Caco-2 (cell line): ENCODE measurements around the gene ACTG2. TPM values are rescaled to one million over a fixed set of nuclear protein-coding genes. Genes with fewer than 3 reads are reported as not detected.

Experiments used
- BruUV-seq: library from RNA; stranded (reverse); fragments of 400-500 nt; replicated peaks from 2 replicates; lab custom pipeline; 2021; lab: Mats Ljungman, UMichigan
- CTCF ChIA-PET: fragments of 300-600 bp; sonication (Branson Sonifier 250); formaldehyde crosslinking; loops from one replicate; lab custom pipeline; 2022; ENCODE audit warnings: antibody characterized with exemption; lab: Charles Lee
- POLR2A ChIA-PET: fragments of 300-600 bp; sonication (Branson Sonifier 250); formaldehyde crosslinking; loops from one replicate; lab custom pipeline; 2022; ENCODE audit warnings: antibody characterized with exemption; lab: Charles Lee
- DNase-seq, 2 experiments: peaks; one replicate each; pipeline versions ENCODE4 v3.0.0 to v3.0.0-alpha.2; 2020 to 2022
- H3K27me3 ChIP-seq: replicated peaks from 2 replicates; pipeline ENCODE4 v1.6.0; 2011; ENCODE audit warnings: low read length; ENCODE audit not compliant: control insufficient read depth, insufficient read depth
- H3K36me3 ChIP-seq: 2 replicates; pipeline ENCODE4 v1.5.1; 2011; ENCODE audit warnings: low read length; ENCODE audit not compliant: control insufficient read depth, insufficient read depth
- H3K4me1 ChIP-seq: fragments of 250-450 bp; sonication (Bioruptor Pico); 2 replicates; pipeline ENCODE4 v1.5.1; 2020; ENCODE audit warnings: mild to moderate bottlenecking
- H3K4me3 ChIP-seq: 2 replicates; pipeline ENCODE4 v1.5.1; 2011; ENCODE audit warnings: low read depth, mild to moderate bottlenecking, control low read depth, low read length
- H3K9me3 ChIP-seq: fragments of 250-450 bp; sonication (Bioruptor Pico); 2 replicates; pipeline ENCODE4 v1.5.1; 2020; ENCODE audit warnings: mild to moderate bottlenecking, moderate library complexity
- H3K27ac Mint-ChIP-seq: one replicate; pipeline ENCODE4 v1.8.0; 2022; ENCODE audit warnings: mixed read lengths; ENCODE audit not compliant: unreplicated experiment
- H3K27me3 Mint-ChIP-seq: one replicate; pipeline ENCODE4 v1.8.0; 2022; ENCODE audit warnings: mixed read lengths; ENCODE audit not compliant: insufficient read depth, unreplicated experiment
- H3K36me3 Mint-ChIP-seq: one replicate; pipeline ENCODE4 v1.8.0; 2022; ENCODE audit warnings: mild to moderate bottlenecking, mixed read lengths; ENCODE audit not compliant: insufficient read depth, unreplicated experiment
- H3K4me1 Mint-ChIP-seq: one replicate; pipeline ENCODE4 v1.8.0; 2022; ENCODE audit warnings: low read depth, mixed read lengths; ENCODE audit not compliant: unreplicated experiment
- H3K4me3 Mint-ChIP-seq: one replicate; pipeline ENCODE4 v1.8.0; 2022; ENCODE audit warnings: mild to moderate bottlenecking, moderate library complexity, mixed read lengths; ENCODE audit not compliant: unreplicated experiment
- H3K9me3 Mint-ChIP-seq: one replicate; pipeline ENCODE4 v1.8.0; 2022; ENCODE audit warnings: mixed read lengths; ENCODE audit not compliant: unreplicated experiment
- CTCF ChIP-seq, 2 experiments: fragments of 200-600 bp in 1 of 2; IDR thresholded peaks; 1 replicate in 1 of 2; 2 replicates in 1 of 2; pipeline versions ENCODE4 v1.5.1 to v1.8.0; 2011 to 2022; ENCODE audit warnings: antibody characterized with exemption in 1 of 2, control low read depth in 1 of 2, inconsistent platforms in 1 of 2, low read depth in 1 of 2, low read length in 1 of 2, mild to moderate bottlenecking in 1 of 2, moderate library complexity in 1 of 2; ENCODE audit not compliant: insufficient read depth in 1 of 2, severe bottlenecking in 1 of 2, unreplicated experiment in 1 of 2
- intact Hi-C: fragments of 100-400 bp; cut with micrococcal nuclease; formaldehyde crosslinking; loops from one replicate; pipeline ENCODE4 v1.10.0; 2022; ENCODE audit not compliant: unreplicated experiment
- total RNA-seq: library from RNA; stranded (reverse); gene quantifications from 2 replicates; pipeline ENCODE4 v1.2.3, GENCODE V29; 2022

The ACTG2 gene
- total RNA-seq, 1 experiment from 2014 or later = 2.6 TPM

- no peaks in the 10 kb centered on the region for H3K9me3 ChIP-seq
- no peaks in the 10 kb centered on the region for H3K4me1 Mint-ChIP-seq
- CTCF ChIA-PET = no interaction called here
- H3K4me1 ChIP-seq = no peaks in the 10 kb centered on the region
- no peak for DNase-seq
- no peaks in the 10 kb centered on the region for H3K27me3 Mint-ChIP-seq
- no peak overlapping the region for H3K27ac Mint-ChIP-seq
- no peaks in the 10 kb centered on the region for H3K36me3 ChIP-seq
- POLR2A ChIA-PET = no interaction called here
- H3K4me3 Mint-ChIP-seq = no peak overlapping the region
- no peaks in the 10 kb centered on the region for H3K27me3 ChIP-seq
- no TSS peak for BruUV-seq
- H3K4me3 ChIP-seq = no peak overlapping the region
- no peak for TF ChIP-seq CTCF (IDR thresholded peaks at IDR 0.05; ENCODE audit: insufficient read depth in 1 of 2, low read depth in 1 of 2, low read length in 1 of 2, severe bottlenecking in 1 of 2, unreplicated experiment in 1 of 2)
- H3K9me3 Mint-ChIP-seq = no peaks in the 10 kb centered on the region
- intact Hi-C loops = no loop called here
- H3K36me3 Mint-ChIP-seq = no peaks in the 10 kb centered on the region
These were observed 16.2 kb downstream of the ACTG2 start for GRCh38 chr2:73908689-73909652.

DNA sequence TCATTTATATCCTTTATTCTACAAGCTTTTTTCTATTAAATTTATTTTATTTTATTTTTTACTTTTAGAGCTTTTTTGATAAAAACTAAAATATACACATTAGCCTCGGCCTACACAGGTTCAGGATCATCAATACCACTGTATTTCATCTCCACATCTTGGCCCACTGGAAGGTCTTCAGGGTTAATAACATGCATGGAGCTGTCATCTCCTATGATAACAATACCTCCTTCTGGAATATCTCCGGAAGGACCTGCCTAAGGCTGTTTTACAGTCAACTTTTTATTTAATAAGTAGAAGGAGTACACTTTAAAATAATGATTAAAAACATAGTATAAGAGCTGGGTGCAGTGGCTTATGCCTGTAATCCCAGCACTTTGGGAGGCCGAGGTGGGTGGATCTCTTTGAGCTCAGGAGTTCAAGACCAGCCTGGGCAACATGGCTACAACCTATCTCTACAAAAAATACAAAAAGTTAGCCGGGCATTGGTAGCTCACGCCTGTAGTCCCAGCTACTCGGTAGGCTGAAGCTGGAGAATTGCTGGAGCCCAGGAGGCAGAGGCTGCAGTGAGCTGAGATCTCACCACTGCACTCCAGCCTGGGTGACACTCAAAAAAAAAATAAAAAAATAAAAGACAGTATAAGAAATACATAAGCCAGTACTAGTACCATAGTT lies 18.2 kb downstream of the ACTG2 start:
- no peak for DNase-seq
- Mint-ChIP-seq H3K36me3 (no peaks in the 10 kb centered on the region), H3K4me1 (no peaks in the 10 kb centered on the region), H3K9me3 (no peaks in the 10 kb centered on the region), H3K27me3 (no peaks in the 10 kb centered on the region), H3K27ac (no peak overlapping the region), H3K4me3 (no peak overlapping the region)
- no peak for TF ChIP-seq CTCF (IDR thresholded peaks at IDR 0.05; ENCODE audit: insufficient read depth in 1 of 2, low read depth in 1 of 2, low read length in 1 of 2, severe bottlenecking in 1 of 2, unreplicated experiment in 1 of 2)
- BruUV-seq = no TSS peak
- POLR2A ChIA-PET = no interaction called here
- Histone ChIP-seq H3K36me3 (no peaks in the 10 kb centered on the region), H3K4me1 (no peaks in the 10 kb centered on the region), H3K9me3 (no peaks in the 10 kb centered on the region), H3K4me3 (no peak overlapping the region), H3K27me3 (no peaks in the 10 kb centered on the region)
- intact Hi-C loops = no loop called here
- CTCF ChIA-PET = interaction anchor here (0.5 to 0.7 kb wide), 2 partner anchors 30 to 205 kb away, joined by 3 to 5 read pairs; no protein-coding TSS in a partner anchor

- H3K27me3 ChIP-seq = no peaks in the 10 kb centered on the region
- no peak for DNase-seq
- no peaks in the 10 kb centered on the region for H3K36me3 ChIP-seq
- Mint-ChIP-seq H3K36me3 (no peaks in the 10 kb centered on the region), H3K27me3 (no peaks in the 10 kb centered on the region), H3K27ac (no peak overlapping the region), H3K4me1 (no peaks in the 10 kb centered on the region), H3K9me3 (no peaks in the 10 kb centered on the region), H3K4me3 (no peak overlapping the region)
- H3K4me3 ChIP-seq = no peak overlapping the region
- no peaks in the 10 kb centered on the region for H3K9me3 ChIP-seq
- CTCF ChIA-PET = interaction anchor here (0.5 kb wide), 1 partner anchor 31 kb away, joined by 3 read pairs; no protein-coding TSS in a partner anchor
- POLR2A ChIA-PET = no interaction called here
- no peak for TF ChIP-seq CTCF (IDR thresholded peaks at IDR 0.05; ENCODE audit: insufficient read depth in 1 of 2, low read depth in 1 of 2, low read length in 1 of 2, severe bottlenecking in 1 of 2, unreplicated experiment in 1 of 2)
- intact Hi-C loops = no loop called here
- H3K4me1 ChIP-seq = no peaks in the 10 kb centered on the region
- BruUV-seq = no TSS peak
These were observed 18.9 kb downstream of the ACTG2 start for GRCh38 chr2:73911548-73912208.
